Omental fat pad (tissue), 4 donors: ENCODE data around the gene LAT. TPM values are rescaled to one million over a fixed set of nuclear protein-coding genes. Genes with fewer than 3 reads are reported as not detected.

Experiments used
- ATAC-seq: fragments of 150-250 bp; one replicate; pipeline ENCODE4 v1.9.1; 2016; ENCODE audit warnings: mild to moderate bottlenecking, moderate library complexity; ENCODE audit not compliant: low FRiP score
- DNase-seq: peaks from one replicate; pipeline ENCODE4 v3.0.0-alpha.2; 2019; ENCODE audit warnings: low spot score
- CTCF ChIP-seq, 3 donors: fragments of 450-650 bp; IDR thresholded peaks; one replicate each; pipeline ENCODE4 v1.5.1; 2016 to 2017; ENCODE audit warnings: antibody characterized with exemption in 3 of 3, mild to moderate bottlenecking in 3 of 3, moderate library complexity in 2 of 3
- total RNA-seq, 4 donors: library from RNA; depleted of rRNA; stranded (reverse); fragments of >200 nt; gene quantifications; one replicate each; pipeline ENCODE4 v1.1.0, GENCODE V29; 2016

The LAT gene
- total RNA-seq, 4 donors from 2014 or later = 1.4 to 8.5 (median 6.8) TPM

- ATAC-seq (no peak), DNase-seq (no peak)
Observed at GRCh38 chr16:28943281-28943680, 41.6 kb upstream of the LAT start.

GRCh38 chr16:28946681-28947080, 38.2 kb upstream of the LAT start:
- no peak for ATAC-seq
- no peak for TF ChIP-seq CTCF (IDR thresholded peaks at IDR 0.05)
- no peak for DNase-seq

More at GRCh38 chr16:28943281-28943680, 41.6 kb upstream of the LAT start:
- no peak for TF ChIP-seq CTCF (IDR thresholded peaks at IDR 0.05)

- DNase-seq (peak; percentile 96), ATAC-seq (peak; percentile 99)
- TF ChIP-seq CTCF (IDR thresholded peaks at IDR 0.05) = no peak
Observed at GRCh38 chr16:28950648-28951409, 34.0 kb upstream of the LAT start, which contains the start of gene NFATC2IP. TSS of gene NFATC2IP (plus strand) at chr16:28950937. CDS start at chr16:28951012, 75 bp downstream.

GRCh38 chr16:28951410-28951943, 33.4 kb upstream of the LAT start:
- no peak for TF ChIP-seq CTCF (IDR thresholded peaks at IDR 0.05)

GRCh38 chr16:28958216-28958615, 26.6 kb upstream of the LAT start:
- TF ChIP-seq CTCF (IDR thresholded peaks at IDR 0.05) = no peak
- ATAC-seq (no peak), DNase-seq (no peak)

More at GRCh38 chr16:28951410-28951943, 33.4 kb upstream of the LAT start:
- ATAC-seq = peak; percentile 17
- DNase-seq = no peak

GRCh38 chr16:28958836-28959235, 26.0 kb upstream of the LAT start:
- DNase-seq (no peak), ATAC-seq (no peak)
- no peak for TF ChIP-seq CTCF (IDR thresholded peaks at IDR 0.05)

GRCh38 chr16:28964072-28964471, 20.8 kb upstream of the LAT start:
- no peak for TF ChIP-seq CTCF (IDR thresholded peaks at IDR 0.05)
- no peak for ATAC-seq
- no peak for DNase-seq
